ENCODE data around the gene DUSP10. TPM values are rescaled to one million over a fixed set of nuclear protein-coding genes. Genes with fewer than 3 reads are reported as not detected.

DUSP10 gene
- total RNA-seq, 1 donor from 2014 or later = 65.8 TPM

GRCh38 chr1:221773383-221773782 is 31.5 kb upstream of the DUSP10 start:
- Histone ChIP-seq H3K27me3 (ENCODE audit: control insufficient read depth, insufficient read depth, low read length) (no peaks in the 10 kb centered on the region), H3K4me3 (ENCODE audit: low read depth, low read length) (no peak overlapping the region), H3K36me3 (ENCODE audit: control insufficient read depth, insufficient read depth, low read length) (no peaks in the 10 kb centered on the region)
- DNase-seq (ENCODE audit: low read depth) = no peak
- TF ChIP-seq CTCF (IDR thresholded peaks at IDR 0.05; ENCODE audit: insufficient read depth, low read length, poor library complexity, severe bottlenecking) = no peak

GRCh38 chr1:221772117-221772516 is 30.2 kb upstream of the DUSP10 start:
- Histone ChIP-seq H3K4me3 (ENCODE audit: low read depth, low read length) (no peak overlapping the region), H3K27me3 (ENCODE audit: control insufficient read depth, insufficient read depth, low read length) (no peaks in the 10 kb centered on the region), H3K36me3 (ENCODE audit: control insufficient read depth, insufficient read depth, low read length) (no peaks in the 10 kb centered on the region)
- no peak for TF ChIP-seq CTCF (IDR thresholded peaks at IDR 0.05; ENCODE audit: insufficient read depth, low read length, poor library complexity, severe bottlenecking)
- no peak for DNase-seq (ENCODE audit: low read depth)

- TF ChIP-seq CTCF (IDR thresholded peaks at IDR 0.05; ENCODE audit: insufficient read depth, low read length, poor library complexity, severe bottlenecking) = no peak
- H3K36me3 ChIP-seq (ENCODE audit: control insufficient read depth, insufficient read depth, low read length) = no peaks in the 10 kb centered on the region
- no peaks in the 10 kb centered on the region for H3K27me3 ChIP-seq (ENCODE audit: control insufficient read depth, insufficient read depth, low read length)
- no peak overlapping the region for H3K4me3 ChIP-seq (ENCODE audit: low read depth, low read length)
- no peak for DNase-seq (ENCODE audit: low read depth)
Observed at GRCh38 chr1:221768444-221769066, 26.7 kb upstream of the DUSP10 start.

DNA sequence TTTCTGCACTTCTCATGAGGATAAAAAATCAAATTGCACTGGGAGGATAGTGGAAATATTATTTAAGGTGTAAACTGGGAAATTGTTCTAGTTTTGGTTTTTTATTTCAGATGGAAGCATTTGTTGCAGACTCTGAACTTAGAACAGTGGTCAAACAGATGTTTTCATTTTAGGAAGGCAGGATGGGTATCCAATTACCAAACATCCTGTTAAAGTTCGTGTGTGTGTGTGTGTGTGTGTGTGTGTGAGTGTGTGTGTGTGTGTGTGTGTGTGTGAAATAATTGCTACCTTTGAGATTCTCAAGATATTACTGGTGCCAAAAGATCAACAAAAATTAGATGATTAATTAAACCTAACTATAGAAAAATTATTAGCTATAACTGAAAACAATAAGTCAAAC is 24.3 kb upstream of the DUSP10 start:
- Histone ChIP-seq H3K36me3 (ENCODE audit: control insufficient read depth, insufficient read depth, low read length) (no peaks in the 10 kb centered on the region), H3K4me3 (ENCODE audit: low read depth, low read length) (no peak overlapping the region), H3K27me3 (ENCODE audit: control insufficient read depth, insufficient read depth, low read length) (no peaks in the 10 kb centered on the region)
- no peak for TF ChIP-seq CTCF (IDR thresholded peaks at IDR 0.05; ENCODE audit: insufficient read depth, low read length, poor library complexity, severe bottlenecking)
- no peak for DNase-seq (ENCODE audit: low read depth)

DNA sequence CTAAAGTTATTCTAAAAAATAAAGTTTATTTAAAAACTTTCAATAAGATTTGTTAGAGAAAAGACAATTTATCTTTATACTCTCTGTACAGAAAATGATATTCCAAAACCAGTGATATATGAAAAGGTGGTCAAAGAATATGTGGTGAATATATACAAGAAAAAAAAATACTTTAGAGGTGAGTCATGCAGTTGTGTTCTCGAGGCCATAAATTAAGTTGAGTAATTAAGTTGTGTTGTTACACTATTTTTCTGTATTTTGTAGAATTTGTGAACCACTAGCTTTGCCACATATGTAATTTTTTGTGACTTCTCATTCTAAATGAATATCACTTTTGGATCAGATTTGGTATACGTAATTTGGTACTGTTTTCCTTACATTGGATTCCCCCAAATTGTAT is 23.6 kb upstream of the DUSP10 start:
- Histone ChIP-seq H3K27me3 (ENCODE audit: control insufficient read depth, insufficient read depth, low read length) (no peaks in the 10 kb centered on the region), H3K4me3 (ENCODE audit: low read depth, low read length) (no peak overlapping the region), H3K36me3 (ENCODE audit: control insufficient read depth, insufficient read depth, low read length) (no peaks in the 10 kb centered on the region)
- TF ChIP-seq CTCF (IDR thresholded peaks at IDR 0.05; ENCODE audit: insufficient read depth, low read length, poor library complexity, severe bottlenecking) = no peak
- DNase-seq (ENCODE audit: low read depth) = no peak

DNA sequence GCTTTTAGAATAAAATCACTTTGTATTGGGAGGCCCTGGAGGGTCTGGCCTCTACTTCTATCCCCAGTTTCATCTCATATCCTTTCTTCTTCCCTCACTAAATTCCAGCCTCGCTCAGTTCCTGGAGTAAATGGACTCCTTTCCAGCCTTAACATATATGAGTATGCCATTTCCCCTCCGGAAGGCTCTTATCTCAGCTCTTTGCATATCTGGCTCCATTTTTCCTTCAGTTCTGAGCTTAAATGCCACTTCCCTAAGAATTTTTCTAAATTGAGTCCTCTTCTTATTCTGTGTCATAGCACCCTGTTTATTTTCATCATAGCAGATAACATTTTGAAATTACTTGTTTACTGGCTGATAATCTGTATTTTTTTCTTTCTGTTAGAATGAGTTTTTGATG is 20.2 kb upstream of the DUSP10 start:
- no peak for TF ChIP-seq CTCF (IDR thresholded peaks at IDR 0.05; ENCODE audit: insufficient read depth, low read length, poor library complexity, severe bottlenecking)
- DNase-seq (ENCODE audit: low read depth) = no peak
- Histone ChIP-seq H3K4me3 (ENCODE audit: low read depth, low read length) (no peak overlapping the region), H3K36me3 (ENCODE audit: control insufficient read depth, insufficient read depth, low read length) (peaks cover 1% of the 10 kb centered on the region), H3K27me3 (ENCODE audit: control insufficient read depth, insufficient read depth, low read length) (no peaks in the 10 kb centered on the region)

All from kidney epithelial cell (primary cell).